Measurements from ENCODE around the gene VAT1. TPM values are rescaled to one million over a fixed set of nuclear protein-coding genes. Genes with fewer than 3 reads are reported as not detected.

VAT1 gene
- total RNA-seq, 1 donor from 2014 or later, result 243 TPM

DNA sequence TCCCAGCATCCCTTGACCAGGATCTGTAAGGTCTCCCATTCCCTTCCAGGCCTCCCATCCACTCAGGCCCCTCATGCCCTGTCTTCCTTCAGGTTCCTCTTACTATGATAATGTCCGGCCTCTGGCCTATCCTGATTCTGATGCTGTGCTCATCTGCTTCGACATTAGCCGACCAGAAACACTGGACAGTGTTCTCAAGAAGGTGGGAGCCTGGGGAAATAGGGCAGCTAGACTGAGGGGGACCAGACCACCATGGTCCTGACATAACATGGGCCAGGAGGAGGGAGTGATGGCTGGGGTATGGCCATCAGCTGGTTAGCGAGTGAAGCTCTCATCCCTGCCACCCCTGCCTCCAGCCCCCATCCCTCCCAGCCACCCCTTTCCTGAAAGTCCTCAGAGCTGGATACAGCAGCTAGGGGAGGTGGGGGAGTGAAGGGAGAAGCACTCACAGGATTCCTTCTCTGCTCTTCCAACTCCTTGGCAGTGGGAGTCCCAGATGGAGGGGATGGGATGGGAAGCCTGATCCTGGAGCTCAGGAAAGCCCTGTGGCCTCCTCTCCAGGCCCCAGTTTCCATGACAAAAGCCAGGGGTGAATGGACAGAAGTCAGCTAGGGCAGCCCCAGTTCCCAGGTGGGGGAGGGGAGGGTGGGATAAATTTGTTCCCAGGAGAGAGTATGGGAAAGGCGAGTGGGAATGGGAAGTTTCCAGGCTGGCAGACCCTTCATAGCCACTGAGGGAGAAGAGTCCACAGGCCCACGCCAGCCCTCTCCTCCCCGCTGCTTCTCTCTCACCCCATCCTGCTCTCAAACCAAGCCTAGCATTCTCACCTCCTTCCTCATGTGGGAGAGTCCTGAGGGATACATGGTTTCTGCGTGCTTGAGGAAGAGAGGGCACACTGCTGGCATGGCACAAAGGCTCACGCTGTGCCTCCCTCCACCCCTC, 5.2 kb upstream of the VAT1 start:
- TF ChIP-seq, protein P1, sequence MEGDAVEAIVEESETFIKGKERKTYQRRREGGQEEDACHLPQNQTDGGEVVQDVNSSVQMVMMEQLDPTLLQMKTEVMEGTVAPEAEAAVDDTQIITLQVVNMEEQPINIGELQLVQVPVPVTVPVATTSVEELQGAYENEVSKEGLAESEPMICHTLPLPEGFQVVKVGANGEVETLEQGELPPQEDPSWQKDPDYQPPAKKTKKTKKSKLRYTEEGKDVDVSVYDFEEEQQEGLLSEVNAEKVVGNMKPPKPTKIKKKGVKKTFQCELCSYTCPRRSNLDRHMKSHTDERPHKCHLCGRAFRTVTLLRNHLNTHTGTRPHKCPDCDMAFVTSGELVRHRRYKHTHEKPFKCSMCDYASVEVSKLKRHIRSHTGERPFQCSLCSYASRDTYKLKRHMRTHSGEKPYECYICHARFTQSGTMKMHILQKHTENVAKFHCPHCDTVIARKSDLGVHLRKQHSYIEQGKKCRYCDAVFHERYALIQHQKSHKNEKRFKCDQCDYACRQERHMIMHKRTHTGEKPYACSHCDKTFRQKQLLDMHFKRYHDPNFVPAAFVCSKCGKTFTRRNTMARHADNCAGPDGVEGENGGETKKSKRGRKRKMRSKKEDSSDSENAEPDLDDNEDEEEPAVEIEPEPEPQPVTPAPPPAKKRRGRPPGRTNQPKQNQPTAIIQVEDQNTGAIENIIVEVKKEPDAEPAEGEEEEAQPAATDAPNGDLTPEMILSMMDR (conservative IDR thresholded peaks at IDR 0.05; ENCODE audit: low read depth, low read length), result no peak
- H3K4me3 ChIP-seq (ENCODE audit: low read depth, low read length), result no peak overlapping the region
- no peak for DNase-seq (ENCODE audit: low read depth)

DNA sequence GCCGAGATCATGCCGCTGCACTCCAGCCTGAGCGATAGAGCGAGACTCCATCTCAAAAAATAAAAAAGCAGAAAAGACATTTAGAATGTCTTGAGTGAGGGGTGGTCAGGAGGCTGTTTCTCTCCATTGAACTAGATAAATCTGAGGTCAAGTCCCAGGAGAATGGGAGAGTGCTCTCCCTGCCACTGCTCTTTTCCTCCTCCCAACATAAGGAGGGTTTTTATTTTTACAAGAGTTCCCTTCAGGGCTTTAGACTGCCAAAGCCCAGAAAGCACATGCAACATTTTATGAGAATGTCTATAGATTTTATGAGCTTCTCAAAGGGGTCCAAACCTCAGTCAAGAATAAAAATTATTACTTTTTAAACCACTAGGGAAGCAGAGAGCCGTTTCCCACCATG, 4.4 kb upstream of the VAT1 start:
- TF ChIP-seq, protein P1 (conservative IDR thresholded peaks at IDR 0.05; ENCODE audit: low read depth, low read length), result no peak
- DNase-seq (ENCODE audit: low read depth), result no peak
- no peak overlapping the region for H3K4me3 ChIP-seq (ENCODE audit: low read depth, low read length)

GRCh38 chr17:43025766-43026537, 3.8 kb upstream of the VAT1 start:
- no peak overlapping the region for H3K4me3 ChIP-seq (ENCODE audit: low read depth, low read length)
- TF ChIP-seq, protein P1 (conservative IDR thresholded peaks at IDR 0.05; ENCODE audit: low read depth, low read length), result no peak
- no peak for DNase-seq (ENCODE audit: low read depth)

DNA sequence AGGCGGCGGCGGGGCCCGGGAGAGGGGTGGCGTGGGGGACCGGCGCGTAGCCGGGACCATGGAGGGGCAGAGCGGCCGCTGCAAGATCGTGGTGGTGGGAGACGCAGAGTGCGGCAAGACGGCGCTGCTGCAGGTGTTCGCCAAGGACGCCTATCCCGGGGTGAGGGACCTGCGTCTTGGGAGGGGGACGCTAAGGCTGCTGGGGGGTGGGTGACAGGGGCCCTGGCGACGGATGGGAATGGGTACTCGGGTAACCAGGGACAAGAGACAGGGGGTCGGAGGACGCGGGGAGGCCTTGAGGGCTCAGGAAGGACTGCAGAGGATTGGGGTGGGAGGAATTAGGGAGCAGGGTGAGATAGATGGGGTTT, 3.1 kb upstream of the VAT1 start:
- H3K4me3 ChIP-seq (ENCODE audit: low read depth, low read length), result peak overlapping the region; percentile 34
- TF ChIP-seq, protein P1 (conservative IDR thresholded peaks at IDR 0.05; ENCODE audit: low read depth, low read length), result no peak
- DNase-seq (ENCODE audit: low read depth), result no peak

GRCh38 chr17:43024407-43025289, 2.5 kb upstream of the VAT1 start, which contains the start of gene RND2:
RND2 (plus strand) TSS chr17:43025231; CDS start chr17:43025348, 117 bp downstream.
- H3K4me3 ChIP-seq (ENCODE audit: low read depth, low read length), result peak within 1 kb of the TSS; percentile 54
- TF ChIP-seq, protein P1 (conservative IDR thresholded peaks at IDR 0.05; ENCODE audit: low read depth, low read length), result peak; percentile 89
- DNase-seq (ENCODE audit: low read depth), result peak; percentile 63
